ENCODE data around the gene CTAGE9. TPM values are rescaled to one million over a fixed set of nuclear protein-coding genes. Genes with fewer than 3 reads are reported as not detected.
"Not testable (repeated sequence)": the region's sequence is repeated elsewhere in the genome, so short reads cannot be mapped to it uniquely, and the experiment has no call there.

The CTAGE9 gene
- total RNA-seq, 2 experiments from 2014 or later: not detected

GRCh38 chr6:131754715-131755567 is 44.1 kb upstream of the CTAGE9 start:
- Histone ChIP-seq H3K9me3 (ENCODE audit: control insufficient read depth in 1 of 2, insufficient read depth in 1 of 2, low read length in 2 of 2) (no peaks in the 10 kb centered on the region), H3K36me3 (ENCODE audit: insufficient read depth, low read length) (no peaks in the 10 kb centered on the region), H3K27ac (ENCODE audit: low read depth in 1 of 2, low read length in 2 of 2) (no peak overlapping the region), H3K4me1 (ENCODE audit: insufficient read depth, low read length) (no peaks in the 10 kb centered on the region), H3K4me3 (ENCODE audit: low read length) (no peak overlapping the region), H3K27me3 (ENCODE audit: control insufficient read depth in 1 of 2, insufficient read depth in 2 of 2, low read length in 2 of 2) (peaks cover 0 to 5% of the 10 kb centered on the region in 2 experiments)
- Mint-ChIP-seq H3K36me3 (ENCODE audit: low read depth) (no peaks in the 10 kb centered on the region), H3K4me3 (no peak overlapping the region), H3K27me3 (peaks cover 29% of the 10 kb centered on the region), H3K4me1 (ENCODE audit: low read depth) (no peaks in the 10 kb centered on the region), H3K9me3 (no peaks in the 10 kb centered on the region), H3K27ac (no peak overlapping the region)
- ChIA-PET POLR2A (no interaction called here), CTCF (no interaction called here)
- intact Hi-C loops (cut with DNase I, micrococcal nuclease): no loop called here
- DNase-seq: no peak
- no peak for ATAC-seq (ENCODE audit: poor library complexity)
- no peak for TF ChIP-seq CTCF (IDR thresholded peaks at IDR 0.05)

GRCh38 chr6:131754088-131754487 is 43.3 kb upstream of the CTAGE9 start:
- Histone ChIP-seq H3K9me3 (ENCODE audit: control insufficient read depth in 1 of 2, insufficient read depth in 1 of 2, low read length in 2 of 2) (no peaks in the 10 kb centered on the region), H3K4me1 (ENCODE audit: insufficient read depth, low read length) (no peaks in the 10 kb centered on the region), H3K27ac (ENCODE audit: low read depth in 1 of 2, low read length in 2 of 2) (no peak overlapping the region), H3K4me3 (ENCODE audit: low read length) (no peak overlapping the region), H3K27me3 (ENCODE audit: control insufficient read depth in 1 of 2, insufficient read depth in 2 of 2, low read length in 2 of 2) (peaks cover 0 to 5% of the 10 kb centered on the region in 2 experiments), H3K36me3 (ENCODE audit: insufficient read depth, low read length) (no peaks in the 10 kb centered on the region)
- H3K27me3 Mint-ChIP-seq: peaks cover 29% of the 10 kb centered on the region
- no peaks in the 10 kb centered on the region for H3K36me3 Mint-ChIP-seq (ENCODE audit: low read depth)
- intact Hi-C loops (cut with DNase I, micrococcal nuclease): no loop called here
- no peaks in the 10 kb centered on the region for H3K9me3 Mint-ChIP-seq
- no peak overlapping the region for H3K4me3 Mint-ChIP-seq
- POLR2A ChIA-PET: no interaction called here
- no peak overlapping the region for H3K27ac Mint-ChIP-seq
- CTCF ChIA-PET: no interaction called here
- H3K4me1 Mint-ChIP-seq (ENCODE audit: low read depth): no peaks in the 10 kb centered on the region
- ATAC-seq (ENCODE audit: poor library complexity) (no peak), DNase-seq (no peak)
- TF ChIP-seq CTCF (IDR thresholded peaks at IDR 0.05): no peak

GRCh38 chr6:131751012-131751715 is 40.3 kb upstream of the CTAGE9 start:
- H3K9me3 Mint-ChIP-seq; H3K4me3 Mint-ChIP-seq; CTCF ChIA-PET; H3K27ac Mint-ChIP-seq; ATAC-seq (ENCODE audit: poor library complexity); H3K36me3 ChIP-seq (ENCODE audit: insufficient read depth, low read length); H3K36me3 Mint-ChIP-seq (ENCODE audit: low read depth); H3K4me1 Mint-ChIP-seq (ENCODE audit: low read depth); H3K9me3 ChIP-seq (ENCODE audit: control insufficient read depth in 1 of 2, insufficient read depth in 1 of 2, low read length in 2 of 2); H3K4me1 ChIP-seq (ENCODE audit: insufficient read depth, low read length); intact Hi-C loops (cut with DNase I, micrococcal nuclease); H3K27ac ChIP-seq (ENCODE audit: low read depth in 1 of 2, low read length in 2 of 2); DNase-seq; H3K27me3 ChIP-seq (ENCODE audit: control insufficient read depth in 1 of 2, insufficient read depth in 2 of 2, low read length in 2 of 2); H3K4me3 ChIP-seq (ENCODE audit: low read length); POLR2A ChIA-PET: not testable (repeated sequence)
- peaks cover 13% of the 10 kb centered on the region for H3K27me3 Mint-ChIP-seq

Data from CD4-positive, alpha-beta T cell (primary cell).